HCT116 (cell line): ENCODE results near the gene HMG20A. TPM values are rescaled to one million over a fixed set of nuclear protein-coding genes. Genes with fewer than 3 reads are reported as not detected.

Experiments
- ATAC-seq: fragments of 200-7000 bp; cut with Tn5 transposase; 2 replicates; pipeline ENCODE4 v1.9.1; 2020; ENCODE audit warnings: mild to moderate bottlenecking, moderate library complexity
- BruUV-seq: library from RNA; stranded (reverse); fragments of 400-500 nt; replicated peaks from 2 replicates; lab custom pipeline; 2021; lab: Mats Ljungman, UMichigan
- CTCF ChIA-PET: fragments of 300-600 bp; sonication (Branson Sonifier 250); formaldehyde crosslinking; loops from one replicate; lab custom pipeline; 2021; ENCODE audit warnings: antibody characterized with exemption; lab: Charles Lee
- POLR2A ChIA-PET: fragments of 300-600, 350-600 bp; sonication (Branson Sonifier 250); formaldehyde crosslinking; loops from one replicate; lab custom pipeline; 2021; ENCODE audit warnings: antibody characterized with exemption; lab: Charles Lee
- RAD21 ChIA-PET, 2 experiments: fragments of 300-600 bp; sonication (Branson Sonifier 250); formaldehyde crosslinking; loops; one replicate each; lab custom pipeline; 2023; ENCODE audit warnings: low total read pairs in 2 of 2; ENCODE audit not compliant: uncharacterized antibody in 2 of 2, unreplicated experiment in 2 of 2, low non-redundant PET in 1 of 2; lab: Charles Lee
- DNase-seq: peaks from one replicate; pipeline ENCODE4 v3.0.0-alpha.2; 2010; ENCODE audit warnings: low read depth, low spot score
- H2AFZ ChIP-seq: fragments of 200-600 bp; shearing (Covaris generic), sonication (generic); 2 replicates; pipeline ENCODE4 v1.6.1; 2017; ENCODE audit warnings: low read depth, mixed run types, mixed read lengths, antibody characterized with exemption, low read length; ENCODE audit not compliant: poor library complexity, severe bottlenecking
- H3K27ac ChIP-seq: 2 replicates; pipeline ENCODE4 v1.5.1; 2012; ENCODE audit warnings: low read depth, low read length
- H3K27me3 ChIP-seq: fragments of 200-600 bp; sonication (generic); 2 replicates; pipeline ENCODE4 v1.6.1; 2016; ENCODE audit warnings: mixed run types, low read length, mixed read lengths; ENCODE audit not compliant: insufficient read depth
- H3K36me3 ChIP-seq, 2 experiments: fragments of 200-500 bp in 1 of 2; fragments of 200-600 bp in 1 of 2; sonication (Bioruptor generic) in 1 of 2; sonication (generic) in 1 of 2; 2 replicates each; pipeline versions ENCODE4 v1.5.1 to v1.6.1; 2014 to 2016; ENCODE audit warnings: low read length in 2 of 2, inconsistent platforms in 1 of 2, mixed read lengths in 1 of 2, mixed run types in 1 of 2; ENCODE audit not compliant: insufficient read depth in 2 of 2, control insufficient read depth in 1 of 2
- H3K4me1 ChIP-seq, 2 experiments: fragments of 200-600 bp in 1 of 2; sonication (generic) in 1 of 2; 2 replicates each; pipeline versions ENCODE4 v1.5.1 to v1.6.1; 2012 to 2017; ENCODE audit warnings: low read length in 2 of 2, inconsistent platforms in 1 of 2, mild to moderate bottlenecking in 1 of 2, mixed read lengths in 1 of 2, mixed run types in 1 of 2, moderate library complexity in 1 of 2; ENCODE audit not compliant: insufficient read depth in 2 of 2, control insufficient read depth in 1 of 2
- H3K4me2 ChIP-seq: fragments of 200-600 bp; sonication (generic); 2 replicates; pipeline ENCODE4 v1.6.1; 2017; ENCODE audit warnings: mixed run types, low read length, mixed read lengths
- H3K4me3 ChIP-seq, 2 experiments: fragments of 200-600 bp in 1 of 2; sonication (generic) in 1 of 2; replicated peaks in 1 of 2; 2 replicates each; pipeline ENCODE4 v1.5.1; 2011 to 2016; ENCODE audit warnings: low read length in 2 of 2, control low read depth in 1 of 2, low read depth in 1 of 2, mild to moderate bottlenecking in 1 of 2, mixed read lengths in 1 of 2, mixed run types in 1 of 2
- H3K79me2 ChIP-seq: fragments of 200-600 bp; sonication (generic); 2 replicates; pipeline ENCODE4 v1.6.1; 2017; ENCODE audit warnings: mild to moderate bottlenecking, mixed run types, low read length, moderate library complexity, mixed read lengths; ENCODE audit not compliant: insufficient read depth
- H3K9ac ChIP-seq: fragments of 200-600 bp; sonication (generic); 2 replicates; pipeline ENCODE4 v1.6.1; 2016; ENCODE audit warnings: low read length, mixed read lengths
- H3K9me2 ChIP-seq: fragments of 200-600 bp; sonication (generic), shearing (Covaris generic); 2 replicates; pipeline ENCODE4 v1.6.1; 2017; ENCODE audit warnings: mixed run types, mild to moderate bottlenecking, moderate library complexity; ENCODE audit not compliant: insufficient read depth
- H3K9me3 ChIP-seq, 2 experiments: fragments of 200-500 bp in 1 of 2; fragments of 200-600 bp in 1 of 2; sonication (Bioruptor generic) in 1 of 2; sonication (generic) in 1 of 2; 2 replicates each; pipeline ENCODE4 v1.6.1; 2014 to 2017; ENCODE audit warnings: low read length in 2 of 2, mixed read lengths in 2 of 2, inconsistent platforms in 1 of 2, low read depth in 1 of 2, mild to moderate bottlenecking in 1 of 2, mixed run types in 1 of 2, moderate library complexity in 1 of 2; ENCODE audit not compliant: control insufficient read depth in 1 of 2, insufficient read depth in 1 of 2
- H4K20me1 ChIP-seq: fragments of 200-600 bp; sonication (generic), shearing (Covaris generic); 2 replicates; pipeline ENCODE4 v1.6.1; 2017; ENCODE audit warnings: mixed run types, mild to moderate bottlenecking, moderate library complexity; ENCODE audit not compliant: insufficient read depth
- ATF3 ChIP-seq: IDR thresholded peaks from 2 replicates; pipeline ENCODE4 v1.6.1; 2012
- CEBPB ChIP-seq: IDR thresholded peaks from 2 replicates; pipeline ENCODE4 v1.6.1; 2012; ENCODE audit warnings: low read depth
- EGR1 ChIP-seq: IDR thresholded peaks from 2 replicates; pipeline ENCODE4 v1.6.1; 2012; ENCODE audit warnings: low read depth
- ELF1 ChIP-seq: IDR thresholded peaks from 2 replicates; pipeline ENCODE4 v1.6.1; 2012; ENCODE audit warnings: low read depth, borderline replicate concordance
- EZH2phosphoT487 ChIP-seq: fragments of 200-600 bp; IDR thresholded peaks from 2 replicates; pipeline ENCODE4 v1.6.1; 2018; ENCODE audit warnings: antibody characterized with exemption, borderline replicate concordance
- FOSL1 ChIP-seq: IDR thresholded peaks from 2 replicates; pipeline ENCODE4 v1.6.1; 2012; ENCODE audit warnings: low read depth
- JUND ChIP-seq: IDR thresholded peaks from 2 replicates; pipeline ENCODE4 v1.6.1; 2012
- POLR2A ChIP-seq: IDR thresholded peaks from 2 replicates; pipeline ENCODE4 v1.7.0; 2011; ENCODE audit warnings: borderline replicate concordance; ENCODE audit not compliant: insufficient read depth, insufficient read length; ENCODE audit errors: extremely low read depth
- POLR2AphosphoS5 ChIP-seq: IDR thresholded peaks from 2 replicates; pipeline ENCODE4 v1.6.1; 2011; ENCODE audit warnings: mild to moderate bottlenecking, low read depth, low read length, moderate library complexity
- TCF7L2 ChIP-seq: IDR thresholded peaks from 2 replicates; pipeline ENCODE4 v1.7.0; 2011; ENCODE audit warnings: borderline replicate concordance, inconsistent platforms; ENCODE audit not compliant: insufficient read depth, insufficient read length; ENCODE audit errors: extremely low read depth
- YY1 ChIP-seq: IDR thresholded peaks from 2 replicates; pipeline ENCODE4 v1.6.1; 2011; ENCODE audit warnings: low read length, low read depth, moderate library complexity, mild to moderate bottlenecking; ENCODE audit not compliant: insufficient replicate concordance; ENCODE audit errors: extremely low read depth
- ZNF274 ChIP-seq: fragments of 200-500 bp; sonication (Bioruptor generic); IDR thresholded peaks from 2 replicates; pipeline ENCODE4 v1.6.1; 2014; ENCODE audit warnings: mild to moderate bottlenecking, low read depth, low read length, inconsistent platforms
- intact Hi-C: fragments of 100-400 bp; cut with micrococcal nuclease; formaldehyde crosslinking; loops from 2 replicates; pipeline ENCODE4 v1.10.0; 2022
- total RNA-seq: library from RNA; stranded (reverse); gene quantifications from one replicate; pipeline ENCODE4 v1.2.1, GENCODE V29; 2021; ENCODE audit not compliant: unreplicated experiment
- TF ChIP-seq, protein P1 (sequence below): IDR thresholded peaks from 2 replicates; pipeline ENCODE4 v1.6.1; 2011; ENCODE audit warnings: mild to moderate bottlenecking, low read length, moderate library complexity; ENCODE audit not compliant: insufficient replicate concordance; ENCODE audit errors: extremely low read depth
- TF ChIP-seq, protein P2 (sequence below), 3 experiments: fragments of 200-600 bp in 1 of 3; sonication (generic) in 1 of 3; IDR thresholded peaks in 2 of 3; conservative IDR thresholded peaks in 1 of 3; 2 replicates each; pipeline ENCODE4 v1.5.1; 2012 to 2017; ENCODE audit warnings: low read depth in 2 of 3, low read length in 2 of 3, antibody characterized with exemption in 1 of 3, borderline replicate concordance in 1 of 3, control low read depth in 1 of 3, mild to moderate bottlenecking in 1 of 3, mixed read lengths in 1 of 3, mixed run types in 1 of 3, moderate library complexity in 1 of 3; ENCODE audit not compliant: insufficient read depth in 1 of 3
- TF ChIP-seq, protein P3 (sequence below): IDR thresholded peaks from 2 replicates; pipeline ENCODE4 v1.6.1; 2012
- TF ChIP-seq, protein P4 (sequence below): IDR thresholded peaks from 2 replicates; pipeline ENCODE4 v1.6.1; 2012; ENCODE audit warnings: low read depth

HMG20A gene
- total RNA-seq, 1 experiment from 2014 or later: 37.7 TPM

DNA sequence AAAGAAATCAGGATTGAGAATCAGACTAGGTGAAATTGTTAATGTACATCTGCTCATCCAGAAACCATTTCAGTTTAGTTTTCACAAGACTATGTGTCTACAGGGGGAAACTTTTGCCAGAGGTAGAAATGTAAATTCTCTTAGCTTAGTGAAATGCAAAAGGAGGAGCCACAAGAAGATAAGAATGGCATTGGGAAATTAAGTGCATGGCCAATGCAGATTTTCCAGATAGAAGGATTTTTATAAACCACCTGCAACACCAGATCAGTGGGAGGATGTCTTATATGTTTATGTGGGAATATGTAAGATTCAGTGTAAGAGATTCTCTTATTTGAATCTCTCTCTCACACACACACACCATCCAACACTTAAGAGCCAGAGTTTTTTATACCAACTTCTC lies 67.2 kb downstream of the HMG20A start:
- DNase-seq (no peak), ATAC-seq (no peak)
- RAD21 ChIA-PET: no interaction called here
- Histone ChIP-seq H3K9me2 (no peaks in the 10 kb centered on the region), H3K79me2 (no peaks in the 10 kb centered on the region), H3K9me3 (no peaks in the 10 kb centered on the region), H3K4me1 (no peaks in the 10 kb centered on the region), H4K20me1 (no peaks in the 10 kb centered on the region), H3K9ac (no peak overlapping the region)
- intact Hi-C loops: no loop called here
- no peak for TF ChIP-seq TCF7L2
- TF ChIP-seq YY1: no peak
- no peak for TF ChIP-seq JUND
- no peak for TF ChIP-seq POLR2A
- TF ChIP-seq ZNF274: no peak
- no peak for TF ChIP-seq EGR1
- TF ChIP-seq FOSL1: no peak
- no peak for TF ChIP-seq CEBPB
- TF ChIP-seq, protein P1, sequence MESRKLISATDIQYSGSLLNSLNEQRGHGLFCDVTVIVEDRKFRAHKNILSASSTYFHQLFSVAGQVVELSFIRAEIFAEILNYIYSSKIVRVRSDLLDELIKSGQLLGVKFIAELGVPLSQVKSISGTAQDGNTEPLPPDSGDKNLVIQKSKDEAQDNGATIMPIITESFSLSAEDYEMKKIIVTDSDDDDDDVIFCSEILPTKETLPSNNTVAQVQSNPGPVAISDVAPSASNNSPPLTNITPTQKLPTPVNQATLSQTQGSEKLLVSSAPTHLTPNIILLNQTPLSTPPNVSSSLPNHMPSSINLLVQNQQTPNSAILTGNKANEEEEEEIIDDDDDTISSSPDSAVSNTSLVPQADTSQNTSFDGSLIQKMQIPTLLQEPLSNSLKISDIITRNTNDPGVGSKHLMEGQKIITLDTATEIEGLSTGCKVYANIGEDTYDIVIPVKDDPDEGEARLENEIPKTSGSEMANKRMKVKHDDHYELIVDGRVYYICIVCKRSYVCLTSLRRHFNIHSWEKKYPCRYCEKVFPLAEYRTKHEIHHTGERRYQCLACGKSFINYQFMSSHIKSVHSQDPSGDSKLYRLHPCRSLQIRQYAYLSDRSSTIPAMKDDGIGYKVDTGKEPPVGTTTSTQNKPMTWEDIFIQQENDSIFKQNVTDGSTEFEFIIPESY: no peak
- no peak for TF ChIP-seq POLR2AphosphoS5
- TF ChIP-seq, protein P2, sequence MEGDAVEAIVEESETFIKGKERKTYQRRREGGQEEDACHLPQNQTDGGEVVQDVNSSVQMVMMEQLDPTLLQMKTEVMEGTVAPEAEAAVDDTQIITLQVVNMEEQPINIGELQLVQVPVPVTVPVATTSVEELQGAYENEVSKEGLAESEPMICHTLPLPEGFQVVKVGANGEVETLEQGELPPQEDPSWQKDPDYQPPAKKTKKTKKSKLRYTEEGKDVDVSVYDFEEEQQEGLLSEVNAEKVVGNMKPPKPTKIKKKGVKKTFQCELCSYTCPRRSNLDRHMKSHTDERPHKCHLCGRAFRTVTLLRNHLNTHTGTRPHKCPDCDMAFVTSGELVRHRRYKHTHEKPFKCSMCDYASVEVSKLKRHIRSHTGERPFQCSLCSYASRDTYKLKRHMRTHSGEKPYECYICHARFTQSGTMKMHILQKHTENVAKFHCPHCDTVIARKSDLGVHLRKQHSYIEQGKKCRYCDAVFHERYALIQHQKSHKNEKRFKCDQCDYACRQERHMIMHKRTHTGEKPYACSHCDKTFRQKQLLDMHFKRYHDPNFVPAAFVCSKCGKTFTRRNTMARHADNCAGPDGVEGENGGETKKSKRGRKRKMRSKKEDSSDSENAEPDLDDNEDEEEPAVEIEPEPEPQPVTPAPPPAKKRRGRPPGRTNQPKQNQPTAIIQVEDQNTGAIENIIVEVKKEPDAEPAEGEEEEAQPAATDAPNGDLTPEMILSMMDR (IDR thresholded peaks at IDR 0.05 in 2 of 3, conservative IDR thresholded peaks at IDR 0.05 in 1 of 3; ENCODE audit: borderline replicate concordance in 1 of 3, insufficient read depth in 1 of 3, low read depth in 2 of 3, low read length in 2 of 3): no peak
- TF ChIP-seq, protein P3, sequence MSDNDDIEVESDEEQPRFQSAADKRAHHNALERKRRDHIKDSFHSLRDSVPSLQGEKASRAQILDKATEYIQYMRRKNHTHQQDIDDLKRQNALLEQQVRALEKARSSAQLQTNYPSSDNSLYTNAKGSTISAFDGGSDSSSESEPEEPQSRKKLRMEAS: no peak
- no peak for TF ChIP-seq ELF1
- TF ChIP-seq ATF3: no peak
- TF ChIP-seq, protein P4, sequence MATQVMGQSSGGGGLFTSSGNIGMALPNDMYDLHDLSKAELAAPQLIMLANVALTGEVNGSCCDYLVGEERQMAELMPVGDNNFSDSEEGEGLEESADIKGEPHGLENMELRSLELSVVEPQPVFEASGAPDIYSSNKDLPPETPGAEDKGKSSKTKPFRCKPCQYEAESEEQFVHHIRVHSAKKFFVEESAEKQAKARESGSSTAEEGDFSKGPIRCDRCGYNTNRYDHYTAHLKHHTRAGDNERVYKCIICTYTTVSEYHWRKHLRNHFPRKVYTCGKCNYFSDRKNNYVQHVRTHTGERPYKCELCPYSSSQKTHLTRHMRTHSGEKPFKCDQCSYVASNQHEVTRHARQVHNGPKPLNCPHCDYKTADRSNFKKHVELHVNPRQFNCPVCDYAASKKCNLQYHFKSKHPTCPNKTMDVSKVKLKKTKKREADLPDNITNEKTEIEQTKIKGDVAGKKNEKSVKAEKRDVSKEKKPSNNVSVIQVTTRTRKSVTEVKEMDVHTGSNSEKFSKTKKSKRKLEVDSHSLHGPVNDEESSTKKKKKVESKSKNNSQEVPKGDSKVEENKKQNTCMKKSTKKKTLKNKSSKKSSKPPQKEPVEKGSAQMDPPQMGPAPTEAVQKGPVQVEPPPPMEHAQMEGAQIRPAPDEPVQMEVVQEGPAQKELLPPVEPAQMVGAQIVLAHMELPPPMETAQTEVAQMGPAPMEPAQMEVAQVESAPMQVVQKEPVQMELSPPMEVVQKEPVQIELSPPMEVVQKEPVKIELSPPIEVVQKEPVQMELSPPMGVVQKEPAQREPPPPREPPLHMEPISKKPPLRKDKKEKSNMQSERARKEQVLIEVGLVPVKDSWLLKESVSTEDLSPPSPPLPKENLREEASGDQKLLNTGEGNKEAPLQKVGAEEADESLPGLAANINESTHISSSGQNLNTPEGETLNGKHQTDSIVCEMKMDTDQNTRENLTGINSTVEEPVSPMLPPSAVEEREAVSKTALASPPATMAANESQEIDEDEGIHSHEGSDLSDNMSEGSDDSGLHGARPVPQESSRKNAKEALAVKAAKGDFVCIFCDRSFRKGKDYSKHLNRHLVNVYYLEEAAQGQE: no peak
- TF ChIP-seq EZH2phosphoT487: no peak
- TF ChIP-seq, all 23 proteins: peak for 0
- H3K4me2 ChIP-seq: no peak overlapping the region
- POLR2A ChIA-PET: no interaction called here
- peaks cover 0 to 18% of the 10 kb centered on the region in 2 experiments; a peak in 2 of 4 replicates for H3K36me3 ChIP-seq
- BruUV-seq: no TSS peak
- CTCF ChIA-PET: no interaction called here
- no peaks in the 10 kb centered on the region for H3K27me3 ChIP-seq
- H3K27ac ChIP-seq: no peak overlapping the region
- no peak overlapping the region for H3K4me3 ChIP-seq
- no peak overlapping the region for H2AFZ ChIP-seq
